Nephron (organoid): ENCODE results near the gene RNF17.

ENCODE experiments used
- H3K27ac Mint-ChIP-seq, 3 experiments: 2 replicates each; pipeline ENCODE4 v1.8.0; 2020; ENCODE audit warnings: mixed read lengths in 3 of 3, mild to moderate bottlenecking in 2 of 3, moderate library complexity in 1 of 3
- H3K27me3 Mint-ChIP-seq: 2 replicates; pipeline ENCODE4 v1.8.0; 2021; ENCODE audit warnings: low read depth, mild to moderate bottlenecking, moderate library complexity, mixed read lengths
- H3K36me3 Mint-ChIP-seq: 2 replicates; pipeline ENCODE4 v1.8.0; 2020; ENCODE audit warnings: low read depth, mixed read lengths
- H3K4me1 Mint-ChIP-seq: 2 replicates; pipeline ENCODE4 v1.8.0; 2020; ENCODE audit warnings: mixed read lengths
- H3K4me3 Mint-ChIP-seq, 3 experiments: 2 replicates each; pipeline ENCODE4 v1.8.0; 2020; ENCODE audit warnings: mild to moderate bottlenecking in 3 of 3, mixed read lengths in 3 of 3, moderate library complexity in 2 of 3
- H3K9me3 Mint-ChIP-seq: 2 replicates; pipeline ENCODE4 v1.8.0; 2020; ENCODE audit warnings: mixed read lengths
- TF ChIP-seq, protein P1 (sequence below), 3 experiments: fragments of 200-600 bp; sonication (generic); IDR thresholded peaks; one replicate each; pipeline ENCODE4 v1.5.0; 2021; ENCODE audit warnings: antibody characterized with exemption in 3 of 3; ENCODE audit not compliant: unreplicated experiment in 3 of 3

Gene RNF17

DNA sequence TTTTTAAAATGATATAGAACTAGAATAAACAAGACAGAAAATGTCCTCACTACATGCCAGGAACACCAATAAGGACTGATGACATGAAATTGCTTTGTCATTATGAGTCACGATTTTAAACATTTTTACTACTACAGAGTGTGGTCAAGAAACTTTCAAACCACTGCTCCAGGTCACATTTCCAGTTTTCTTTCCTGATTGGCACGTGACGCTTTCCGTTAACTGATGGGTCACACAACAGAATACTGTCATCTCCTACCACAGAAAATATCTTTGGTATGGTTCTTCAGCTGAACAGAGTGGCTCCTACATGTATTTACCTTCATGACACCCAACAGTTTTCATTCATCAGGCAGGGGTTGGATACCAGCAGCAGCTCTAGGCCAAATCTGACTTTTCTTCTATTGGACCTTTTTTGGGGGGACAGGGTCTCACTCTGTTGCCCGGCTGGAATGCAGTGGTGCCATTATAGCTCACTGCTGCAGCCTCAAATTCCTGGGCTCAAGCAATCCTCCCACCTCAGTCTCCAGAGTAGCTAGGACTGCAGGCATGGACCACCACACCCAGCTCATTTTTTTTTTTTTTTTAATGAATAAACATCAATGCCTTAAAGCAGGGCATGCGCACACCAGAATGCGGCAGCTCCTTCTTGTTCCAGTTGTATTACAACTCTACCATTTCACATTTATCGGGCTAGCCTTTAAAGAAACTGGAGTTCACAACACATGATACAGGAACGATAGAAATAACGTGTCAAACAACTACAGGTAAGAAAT is 147.4 kb downstream of the RNF17 start:
- Mint-ChIP-seq H3K36me3 (peaks cover 33% of the 10 kb centered on the region), H3K9me3 (no peaks in the 10 kb centered on the region), H3K4me3 (no peak overlapping the region), H3K27ac (no peak overlapping the region), H3K4me1 (no peaks in the 10 kb centered on the region), H3K27me3 (no peaks in the 10 kb centered on the region)
- TF ChIP-seq, protein P1, sequence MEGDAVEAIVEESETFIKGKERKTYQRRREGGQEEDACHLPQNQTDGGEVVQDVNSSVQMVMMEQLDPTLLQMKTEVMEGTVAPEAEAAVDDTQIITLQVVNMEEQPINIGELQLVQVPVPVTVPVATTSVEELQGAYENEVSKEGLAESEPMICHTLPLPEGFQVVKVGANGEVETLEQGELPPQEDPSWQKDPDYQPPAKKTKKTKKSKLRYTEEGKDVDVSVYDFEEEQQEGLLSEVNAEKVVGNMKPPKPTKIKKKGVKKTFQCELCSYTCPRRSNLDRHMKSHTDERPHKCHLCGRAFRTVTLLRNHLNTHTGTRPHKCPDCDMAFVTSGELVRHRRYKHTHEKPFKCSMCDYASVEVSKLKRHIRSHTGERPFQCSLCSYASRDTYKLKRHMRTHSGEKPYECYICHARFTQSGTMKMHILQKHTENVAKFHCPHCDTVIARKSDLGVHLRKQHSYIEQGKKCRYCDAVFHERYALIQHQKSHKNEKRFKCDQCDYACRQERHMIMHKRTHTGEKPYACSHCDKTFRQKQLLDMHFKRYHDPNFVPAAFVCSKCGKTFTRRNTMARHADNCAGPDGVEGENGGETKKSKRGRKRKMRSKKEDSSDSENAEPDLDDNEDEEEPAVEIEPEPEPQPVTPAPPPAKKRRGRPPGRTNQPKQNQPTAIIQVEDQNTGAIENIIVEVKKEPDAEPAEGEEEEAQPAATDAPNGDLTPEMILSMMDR (IDR thresholded peaks at IDR 0.05; ENCODE audit: unreplicated experiment in 3 of 3), result no peak

DNA sequence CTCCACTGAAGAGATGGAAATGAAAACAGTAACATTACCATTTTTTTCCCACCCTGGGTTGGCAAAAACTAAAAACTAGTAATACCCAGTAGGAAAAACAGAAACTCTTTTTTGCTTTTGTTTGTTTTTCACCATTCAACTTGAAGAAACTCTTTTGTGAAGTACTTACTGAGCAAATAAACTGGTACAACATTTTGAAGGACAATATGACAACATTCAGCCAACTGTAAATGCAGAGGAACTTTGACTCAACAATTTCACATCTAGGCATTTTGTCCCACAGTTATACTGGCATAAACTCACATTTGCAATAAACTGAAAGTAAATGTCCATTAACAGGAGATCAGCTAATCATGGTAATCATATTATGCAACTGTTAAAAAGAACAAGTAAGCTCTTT is 152.5 kb downstream of the RNF17 start:
- TF ChIP-seq, protein P1 (IDR thresholded peaks at IDR 0.05; ENCODE audit: unreplicated experiment in 3 of 3), result no peak
- H3K27me3 Mint-ChIP-seq, result no peaks in the 10 kb centered on the region
- H3K36me3 Mint-ChIP-seq, result peaks cover 4% of the 10 kb centered on the region
- no peaks in the 10 kb centered on the region for H3K9me3 Mint-ChIP-seq
- no peak overlapping the region for H3K27ac Mint-ChIP-seq
- peaks cover 5% of the 10 kb centered on the region for H3K4me1 Mint-ChIP-seq
- H3K4me3 Mint-ChIP-seq, result no peak overlapping the region

DNA sequence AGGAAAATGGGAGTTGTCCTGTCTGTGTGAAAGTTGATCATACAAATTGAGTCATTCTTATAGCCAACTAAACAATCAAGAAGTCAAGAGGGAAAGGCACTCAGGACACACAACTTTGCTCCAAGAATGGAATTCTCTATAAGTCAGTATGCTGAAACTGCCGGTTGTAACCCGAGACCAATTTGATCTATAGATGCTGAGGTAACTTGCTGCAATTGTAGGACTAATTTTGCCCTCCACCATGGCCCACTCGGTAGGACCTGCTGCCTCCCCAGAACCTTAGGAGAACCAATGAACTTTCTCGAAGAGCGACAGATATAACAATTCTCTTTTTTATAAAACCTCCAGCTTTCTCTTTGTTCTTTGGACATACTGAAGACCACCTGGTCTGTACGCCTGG is 157.0 kb downstream of the RNF17 start:
- TF ChIP-seq, protein P1 (IDR thresholded peaks at IDR 0.05; ENCODE audit: unreplicated experiment in 3 of 3), result no peak
- Mint-ChIP-seq H3K9me3 (no peaks in the 10 kb centered on the region), H3K4me3 (peak overlapping the region; percentile 85 to 94 (median 93)), H3K36me3 (no peaks in the 10 kb centered on the region), H3K4me1 (peaks cover 16% of the 10 kb centered on the region), H3K27ac (no peak overlapping the region), H3K27me3 (no peaks in the 10 kb centered on the region)

DNA sequence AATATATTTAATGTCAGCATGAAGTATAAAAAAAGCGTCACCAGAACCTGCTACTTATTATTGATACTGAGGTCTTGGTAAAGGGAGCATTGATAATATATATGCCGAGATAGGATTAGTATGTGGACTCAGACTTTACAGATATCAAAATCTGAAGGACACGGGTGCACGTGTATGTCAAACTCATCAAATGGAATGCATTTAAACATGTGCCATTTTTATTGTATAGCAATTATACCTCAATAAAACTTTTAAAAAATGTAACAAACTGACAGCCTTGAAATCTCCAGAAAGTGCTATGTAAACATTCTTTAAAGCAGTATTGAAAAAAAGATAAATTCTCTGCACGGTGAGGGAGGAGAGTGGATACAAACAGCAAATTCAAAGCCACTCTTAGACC is 157.9 kb downstream of the RNF17 start:
- no peaks in the 10 kb centered on the region for H3K27me3 Mint-ChIP-seq
- peaks cover 16% of the 10 kb centered on the region for H3K4me1 Mint-ChIP-seq
- H3K27ac Mint-ChIP-seq, result peak overlapping the region; percentile 99
- H3K9me3 Mint-ChIP-seq, result no peaks in the 10 kb centered on the region
- H3K4me3 Mint-ChIP-seq, result peak overlapping the region; percentile 93 to 96 (median 94)
- H3K36me3 Mint-ChIP-seq, result no peaks in the 10 kb centered on the region
- TF ChIP-seq, protein P1 (IDR thresholded peaks at IDR 0.05; ENCODE audit: unreplicated experiment in 3 of 3), result no peak

DNA sequence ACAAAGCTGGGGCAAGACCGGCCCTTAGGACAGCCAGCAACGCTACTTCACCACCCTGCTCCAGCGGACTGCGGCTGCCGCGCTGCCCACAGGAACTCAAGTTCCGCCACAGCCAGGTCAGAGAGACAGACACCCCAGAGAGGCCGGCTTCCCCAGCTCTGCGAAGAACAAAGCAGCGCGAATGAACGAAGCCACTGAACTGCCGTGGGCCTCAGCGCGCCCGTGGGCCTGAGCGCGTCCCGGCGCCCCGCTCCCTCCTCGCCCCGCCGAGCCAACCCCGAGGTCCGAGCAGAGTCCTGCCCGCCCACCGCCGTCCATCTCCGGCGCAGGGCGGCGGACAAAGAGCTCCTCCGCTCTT is 158.4 kb downstream of the RNF17 start:
- Mint-ChIP-seq H3K9me3 (no peaks in the 10 kb centered on the region), H3K27ac (peak overlapping the region; percentile 99), H3K4me3 (peak overlapping the region; percentile 93 to 96 (median 94)), H3K4me1 (peaks cover 16% of the 10 kb centered on the region), H3K36me3 (no peaks in the 10 kb centered on the region), H3K27me3 (no peaks in the 10 kb centered on the region)
- TF ChIP-seq, protein P1 (IDR thresholded peaks at IDR 0.05; ENCODE audit: unreplicated experiment in 3 of 3), result no peak
